ENCODE measurements around the gene ARMH3.

Gene ARMH3

GRCh38 chr10:101895781-101896180 lies 160.2 kb downstream of the ARMH3 start:
- WGBS, 2 experiments (ENCODE audit: insufficient coverage in 2 of 2) = 100% methylated on average over 1 to 3 of the region's 4 CpGs
- Histone ChIP-seq H3K27ac (ENCODE audit: low read depth, low read length, severe bottlenecking) (no peak overlapping the region), H3K4me3 (ENCODE audit: extremely low read depth, insufficient read depth, low read length, poor library complexity, severe bottlenecking) (no peak overlapping the region), H3K9me3 (ENCODE audit: control insufficient read depth, low read length) (no peaks in the 10 kb centered on the region), H3K36me3 (ENCODE audit: control insufficient read depth, insufficient read depth, low read length) (no peaks in the 10 kb centered on the region), H3K4me1 (ENCODE audit: control insufficient read depth, insufficient read depth, low read length, poor library complexity, severe bottlenecking) (peaks cover 12% of the 10 kb centered on the region)

DNA sequence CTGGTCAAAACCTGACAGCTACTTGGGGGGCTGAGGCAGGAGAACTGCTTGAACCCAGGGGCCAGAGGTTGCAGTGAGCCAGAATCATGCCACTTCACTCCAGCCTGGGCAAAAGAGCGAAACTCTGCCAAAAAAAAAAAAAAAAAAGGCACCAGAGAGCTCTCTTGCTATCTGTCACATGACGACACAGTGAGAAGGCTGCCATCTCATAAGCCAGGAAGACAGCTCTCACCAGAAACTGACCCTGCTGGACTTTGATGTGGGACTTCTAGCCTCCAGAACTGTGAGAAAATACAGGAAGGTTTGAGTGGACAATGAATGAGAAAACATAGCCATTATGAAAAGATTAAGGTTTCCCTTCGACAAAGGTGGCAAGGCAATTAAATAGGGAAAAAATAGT lies 161.2 kb downstream of the ARMH3 start:
- peaks cover 19% of the 10 kb centered on the region for H3K4me1 ChIP-seq (ENCODE audit: control insufficient read depth, insufficient read depth, low read length, poor library complexity, severe bottlenecking)
- no peak overlapping the region for H3K27ac ChIP-seq (ENCODE audit: low read depth, low read length, severe bottlenecking)
- H3K9me3 ChIP-seq (ENCODE audit: control insufficient read depth, low read length) = no peaks in the 10 kb centered on the region
- WGBS, 2 experiments (ENCODE audit: insufficient coverage in 2 of 2) = 92 to 100% methylated on average over 2 to 3 of the region's 3 CpGs
- no peaks in the 10 kb centered on the region for H3K36me3 ChIP-seq (ENCODE audit: control insufficient read depth, insufficient read depth, low read length)
- no peak overlapping the region for H3K4me3 ChIP-seq (ENCODE audit: extremely low read depth, insufficient read depth, low read length, poor library complexity, severe bottlenecking)

DNA sequence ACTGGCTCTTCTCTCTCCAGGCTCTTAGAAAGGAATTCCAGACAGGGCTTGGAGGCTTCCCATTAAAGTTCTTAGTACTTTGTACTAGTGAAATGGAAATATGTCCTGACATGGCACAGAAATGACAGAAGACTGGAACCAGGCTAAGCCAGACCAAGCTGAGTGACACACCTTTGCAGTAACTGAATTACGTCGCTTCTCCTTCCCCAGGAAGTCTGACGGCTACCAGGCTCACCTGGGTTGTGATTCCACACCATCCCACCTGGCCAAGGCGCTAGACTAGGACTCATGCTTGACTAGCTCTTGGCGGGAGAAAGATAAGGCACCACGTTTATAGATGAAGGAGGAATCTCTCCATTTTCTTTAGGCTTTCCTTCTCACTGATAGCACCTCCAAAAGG lies 161.7 kb downstream of the ARMH3 start:
- H3K27ac ChIP-seq (ENCODE audit: low read depth, low read length, severe bottlenecking) = no peak overlapping the region
- H3K36me3 ChIP-seq (ENCODE audit: control insufficient read depth, insufficient read depth, low read length) = no peaks in the 10 kb centered on the region
- 93 to 100% methylated on average over 2 to 4 of the region's 6 CpGs for WGBS, 2 experiments (ENCODE audit: insufficient coverage in 2 of 2)
- H3K9me3 ChIP-seq (ENCODE audit: control insufficient read depth, low read length) = no peaks in the 10 kb centered on the region
- H3K4me3 ChIP-seq (ENCODE audit: extremely low read depth, insufficient read depth, low read length, poor library complexity, severe bottlenecking) = no peak overlapping the region
- peaks cover 19% of the 10 kb centered on the region for H3K4me1 ChIP-seq (ENCODE audit: control insufficient read depth, insufficient read depth, low read length, poor library complexity, severe bottlenecking)

GRCh38 chr10:101893510-101894120 lies 162.4 kb downstream of the ARMH3 start:
- 100% methylated on average over 1 of the region's 1 CpG; no CpG with 5 or more reads in 1 of the 2 experiments for WGBS, 2 experiments (ENCODE audit: insufficient coverage in 2 of 2)
- H3K36me3 ChIP-seq (ENCODE audit: control insufficient read depth, insufficient read depth, low read length) = no peaks in the 10 kb centered on the region
- peaks cover 19% of the 10 kb centered on the region for H3K4me1 ChIP-seq (ENCODE audit: control insufficient read depth, insufficient read depth, low read length, poor library complexity, severe bottlenecking)
- H3K4me3 ChIP-seq (ENCODE audit: extremely low read depth, insufficient read depth, low read length, poor library complexity, severe bottlenecking) = no peak overlapping the region
- H3K9me3 ChIP-seq (ENCODE audit: control insufficient read depth, low read length) = no peaks in the 10 kb centered on the region
- no peak overlapping the region for H3K27ac ChIP-seq (ENCODE audit: low read depth, low read length, severe bottlenecking)

DNA sequence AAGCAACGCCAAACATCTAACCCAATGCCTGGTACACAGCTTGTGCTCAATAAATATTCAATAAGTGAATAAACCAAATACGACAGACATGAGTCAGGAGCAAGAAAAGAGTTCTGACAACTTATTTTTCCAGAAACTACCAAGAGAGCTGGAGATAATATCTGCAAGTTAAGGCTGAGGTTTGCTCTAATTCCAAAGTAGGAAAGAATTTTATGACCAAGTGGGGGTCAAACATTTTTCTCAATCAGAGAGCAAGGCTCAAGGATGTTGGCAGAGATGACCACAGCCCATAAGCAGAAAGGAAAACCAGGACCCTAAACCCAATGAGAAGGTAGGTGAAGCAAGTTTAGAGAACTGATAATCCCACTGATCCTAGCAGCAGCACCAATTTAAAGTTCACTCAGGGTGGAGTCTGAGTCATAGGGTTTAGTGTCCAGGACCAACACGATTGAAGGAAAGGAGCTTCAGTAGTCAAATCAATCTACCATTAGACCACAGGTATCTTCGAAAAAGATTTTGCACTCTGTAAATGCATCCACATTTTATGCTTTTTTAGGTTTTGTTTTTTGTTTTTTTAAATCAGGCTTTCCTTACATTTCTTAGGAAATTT lies 163.1 kb downstream of the ARMH3 start:
- Histone ChIP-seq H3K4me1 (ENCODE audit: control insufficient read depth, insufficient read depth, low read length, poor library complexity, severe bottlenecking) (peaks cover 17% of the 10 kb centered on the region), H3K4me3 (ENCODE audit: extremely low read depth, insufficient read depth, low read length, poor library complexity, severe bottlenecking) (no peak overlapping the region), H3K9me3 (ENCODE audit: control insufficient read depth, low read length) (no peaks in the 10 kb centered on the region), H3K36me3 (ENCODE audit: control insufficient read depth, insufficient read depth, low read length) (peaks cover 1% of the 10 kb centered on the region), H3K27ac (ENCODE audit: low read depth, low read length, severe bottlenecking) (no peak overlapping the region)
- 63% methylated on average over 1 of the region's 4 CpGs; no CpG with 5 or more reads in 1 of the 2 experiments for WGBS, 2 experiments (ENCODE audit: insufficient coverage in 2 of 2)

GRCh38 chr10:101889256-101890210 lies 166.4 kb downstream of the ARMH3 start:
- Histone ChIP-seq H3K27ac (ENCODE audit: low read depth, low read length, severe bottlenecking) (no peak overlapping the region), H3K4me3 (ENCODE audit: extremely low read depth, insufficient read depth, low read length, poor library complexity, severe bottlenecking) (no peak overlapping the region), H3K4me1 (ENCODE audit: control insufficient read depth, insufficient read depth, low read length, poor library complexity, severe bottlenecking) (peaks cover 12% of the 10 kb centered on the region), H3K36me3 (ENCODE audit: control insufficient read depth, insufficient read depth, low read length) (peaks cover 4% of the 10 kb centered on the region), H3K9me3 (ENCODE audit: control insufficient read depth, low read length) (no peaks in the 10 kb centered on the region)
- WGBS, 2 experiments (ENCODE audit: insufficient coverage in 2 of 2) = 55 to 57% methylated on average over 4 of the region's 5 CpGs

- Histone ChIP-seq H3K4me3 (ENCODE audit: extremely low read depth, insufficient read depth, low read length, poor library complexity, severe bottlenecking) (no peak overlapping the region), H3K27ac (ENCODE audit: low read depth, low read length, severe bottlenecking) (no peak overlapping the region), H3K9me3 (ENCODE audit: control insufficient read depth, low read length) (no peaks in the 10 kb centered on the region), H3K4me1 (ENCODE audit: control insufficient read depth, insufficient read depth, low read length, poor library complexity, severe bottlenecking) (peaks cover 11% of the 10 kb centered on the region), H3K36me3 (ENCODE audit: control insufficient read depth, insufficient read depth, low read length) (peaks cover 4% of the 10 kb centered on the region)
- 86% methylated on average over 2 of the region's 2 CpGs; no CpG with 5 or more reads in 1 of the 2 experiments for WGBS, 2 experiments (ENCODE audit: insufficient coverage in 2 of 2)
Measured at GRCh38 chr10:101888251-101888949, 167.6 kb downstream of the ARMH3 start.

DNA sequence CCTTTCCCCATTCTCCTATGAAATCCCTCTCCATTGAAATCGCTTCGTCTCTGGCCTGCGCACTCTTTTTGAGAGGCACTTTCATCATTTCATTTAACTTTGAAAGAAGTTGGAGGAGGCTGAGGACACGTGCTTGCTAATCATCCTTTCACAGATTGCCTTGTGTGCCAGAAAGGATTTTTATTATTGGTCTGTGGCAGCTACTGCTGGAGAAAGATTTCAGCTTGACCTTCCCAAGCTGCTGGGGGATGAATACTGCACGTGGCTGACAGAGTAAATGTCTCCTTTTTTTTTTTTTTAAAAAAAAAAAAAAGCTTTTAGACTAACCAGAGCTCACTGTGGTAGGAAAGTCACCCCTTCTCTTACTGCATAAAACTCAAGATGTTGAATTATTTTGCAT lies 168.2 kb downstream of the ARMH3 start:
- Histone ChIP-seq H3K27ac (ENCODE audit: low read depth, low read length, severe bottlenecking) (no peak overlapping the region), H3K4me1 (ENCODE audit: control insufficient read depth, insufficient read depth, low read length, poor library complexity, severe bottlenecking) (peaks cover 7% of the 10 kb centered on the region), H3K36me3 (ENCODE audit: control insufficient read depth, insufficient read depth, low read length) (peaks cover 4% of the 10 kb centered on the region), H3K4me3 (ENCODE audit: extremely low read depth, insufficient read depth, low read length, poor library complexity, severe bottlenecking) (no peak overlapping the region), H3K9me3 (ENCODE audit: control insufficient read depth, low read length) (no peaks in the 10 kb centered on the region)
- 100% methylated on average over 1 of the region's 5 CpGs for WGBS, 2 experiments (ENCODE audit: insufficient coverage in 2 of 2)

- Histone ChIP-seq H3K9me3 (ENCODE audit: control insufficient read depth, low read length) (no peaks in the 10 kb centered on the region), H3K4me3 (ENCODE audit: extremely low read depth, insufficient read depth, low read length, poor library complexity, severe bottlenecking) (no peak overlapping the region), H3K4me1 (ENCODE audit: control insufficient read depth, insufficient read depth, low read length, poor library complexity, severe bottlenecking) (peaks cover 7% of the 10 kb centered on the region), H3K27ac (ENCODE audit: low read depth, low read length, severe bottlenecking) (no peak overlapping the region), H3K36me3 (ENCODE audit: control insufficient read depth, insufficient read depth, low read length) (peaks cover 4% of the 10 kb centered on the region)
- no CpG with 5 or more reads among the region's 1 CpG for WGBS, 2 experiments (ENCODE audit: insufficient coverage in 2 of 2)
Measured at GRCh38 chr10:101886521-101887312, 169.3 kb downstream of the ARMH3 start.

All from mesodermal cell (in vitro differentiated cells).